Activated effector memory CD4-positive, alpha-beta T cell treated with anti-CD3 and anti-CD28 coated beads, Interleukin-2, amount 50 U/mL, for 16 hours (primary cell): ENCODE measurements around the gene AKAP6.

Experiments
- DNase-seq: peaks from one replicate; pipeline ENCODE4 v3.0.0-alpha.2; 2020

Gene AKAP6

DNA sequence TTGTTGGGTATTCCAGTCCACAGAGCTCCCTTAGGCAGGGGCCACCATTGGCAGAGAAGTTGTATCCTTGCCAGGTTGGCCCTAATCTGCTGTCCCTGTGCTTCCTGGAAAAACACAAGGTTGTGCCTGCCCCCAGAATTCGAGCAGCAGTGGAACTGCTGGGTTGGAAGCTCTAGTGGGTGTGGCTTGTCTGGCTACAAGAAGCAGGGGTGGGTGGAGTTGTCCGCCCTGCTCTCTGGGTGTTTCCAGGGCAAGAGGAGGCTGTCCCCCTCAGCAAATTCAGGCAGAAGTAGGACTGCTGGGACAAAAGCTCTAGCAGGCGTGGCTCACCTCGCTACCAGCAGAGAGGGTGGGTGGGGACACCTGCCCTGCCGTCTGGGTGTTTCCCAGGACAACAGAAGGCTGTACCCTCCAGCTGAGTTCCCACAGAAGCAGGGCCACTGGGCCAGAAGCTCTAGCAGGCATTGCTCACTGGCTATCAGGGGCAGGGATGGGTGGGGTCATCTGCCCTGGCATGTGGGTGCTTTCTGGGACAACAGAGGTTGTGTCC, 536.8 kb downstream of the AKAP6 start:
- no peak for DNase-seq

DNA sequence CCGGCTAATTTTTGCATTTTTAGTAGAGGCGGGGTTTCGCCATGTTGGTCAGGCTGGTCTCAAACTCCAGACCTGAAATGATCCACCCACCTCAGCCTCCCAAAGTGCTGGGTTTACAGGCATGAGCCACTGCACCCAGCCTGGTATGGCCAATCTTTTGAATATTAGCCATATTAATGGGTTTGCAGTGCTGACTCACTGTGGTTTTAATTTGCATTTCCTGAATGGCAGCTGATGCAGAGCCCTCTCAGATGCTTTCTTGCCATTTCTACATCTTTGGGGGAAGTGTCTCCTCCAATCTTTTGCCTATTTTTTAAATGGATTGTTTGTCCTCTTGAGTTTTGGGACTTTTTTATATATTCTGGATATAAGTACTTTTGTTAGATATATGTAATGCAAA, 554.1 kb downstream of the AKAP6 start:
- no peak for DNase-seq
